Tibial nerve (tissue), 4 donors: ENCODE measurements around the gene MUC5AC. TPM values are rescaled to one million over a fixed set of nuclear protein-coding genes. Genes with fewer than 3 reads are reported as not detected.

ENCODE experiments used
- DNase-seq, 2 donors: peaks; one replicate each; pipeline ENCODE4 v3.0.0-alpha.2; 2019; ENCODE audit warnings: low spot score in 2 of 2
- H3K27ac ChIP-seq, 4 donors: fragments of 200-600 bp; sonication (generic) in 3 of 4; one replicate each; pipeline ENCODE4 v1.5.1; 2017 to 2019; ENCODE audit warnings: mild to moderate bottlenecking in 1 of 4
- H3K27me3 ChIP-seq, 2 donors: fragments of 200-600 bp; sonication (generic) in 1 of 2; one replicate each; pipeline versions ENCODE4 v1.5.1 to v1.6.0; 2017 to 2019
- H3K36me3 ChIP-seq, 3 donors: fragments of 200-600 bp; sonication (generic); one replicate each; pipeline ENCODE4 v1.5.1; 2018 to 2019
- H3K4me1 ChIP-seq, 4 donors: fragments of 200-600 bp; sonication (generic) in 3 of 4; one replicate each; pipeline ENCODE4 v1.5.1; 2017 to 2019
- H3K4me3 ChIP-seq, 4 donors: fragments of 200-600 bp; sonication (generic) in 3 of 4; one replicate each; pipeline ENCODE4 v1.5.1; 2017 to 2019; ENCODE audit warnings: mild to moderate bottlenecking in 1 of 4, moderate library complexity in 1 of 4
- H3K9me3 ChIP-seq, 4 donors: fragments of 200-600 bp; sonication (generic) in 3 of 4; one replicate each; pipeline ENCODE4 v1.5.1; 2017 to 2019
- CTCF ChIP-seq, 5 experiments: fragments of 200-600 bp in 3 of 5; fragments of 450-650 bp in 2 of 5; sonication (generic) in 3 of 5; IDR thresholded peaks; one replicate each; pipeline ENCODE4 v1.5.1; 2016 to 2019; ENCODE audit warnings: antibody characterized with exemption in 5 of 5, mild to moderate bottlenecking in 3 of 5, moderate library complexity in 2 of 5
- EP300 ChIP-seq, 2 donors: sonication (generic); formaldehyde crosslinking; IDR thresholded peaks; one replicate each; pipeline ENCODE4 v1.6.1; 2017; ENCODE audit warnings: antibody characterized with exemption in 2 of 2, mild to moderate bottlenecking in 1 of 2
- POLR2A ChIP-seq, 2 donors: fragments of 450-650 bp; IDR thresholded peaks; one replicate each; pipeline ENCODE4 v1.6.1; 2017; ENCODE audit warnings: antibody characterized with exemption in 2 of 2, mild to moderate bottlenecking in 2 of 2, moderate library complexity in 2 of 2
- WGBS, 2 donors: methylation state at CpG; one replicate each; pipeline ENCODE4 v1.1.5; 2018; 5-methylcytosine and 5-hydroxymethylcytosine counted together
- total RNA-seq, 4 donors: library from RNA; depleted of rRNA; stranded (reverse); fragments of >200 nt; gene quantifications; one replicate each; pipeline ENCODE4 v1.1.0, GENCODE V29; 2016

The MUC5AC gene
- total RNA-seq, 4 donors from 2014 or later, result not detected

GRCh38 chr11:1228921-1229451 is 71.2 kb downstream of the MUC5AC start:
- no peak overlapping the region for H3K27ac ChIP-seq
- DNase-seq, result no peak
- H3K9me3 ChIP-seq, result no peaks in the 10 kb centered on the region
- TF ChIP-seq CTCF (IDR thresholded peaks at IDR 0.05) (no peak), EP300 (IDR thresholded peaks at IDR 0.05) (no peak), POLR2A (IDR thresholded peaks at IDR 0.05) (no peak)
- WGBS, 2 donors, result 75 to 90% methylated on average over 11 to 18 of the region's 18 CpGs
- H3K4me1 ChIP-seq, result peaks cover 0 to 20% (median 0%) of the 10 kb centered on the region in 4 donors
- no peak overlapping the region for H3K4me3 ChIP-seq
- H3K27me3 ChIP-seq, result peaks cover 0 to 14% of the 10 kb centered on the region in 2 donors
- H3K36me3 ChIP-seq, result no peaks in the 10 kb centered on the region

- no peaks in the 10 kb centered on the region for H3K9me3 ChIP-seq
- no peaks in the 10 kb centered on the region for H3K36me3 ChIP-seq
- no peak for TF ChIP-seq POLR2A (IDR thresholded peaks at IDR 0.05)
- no peak for TF ChIP-seq CTCF (IDR thresholded peaks at IDR 0.05)
- TF ChIP-seq EP300 (IDR thresholded peaks at IDR 0.05), result no peak
- H3K4me3 ChIP-seq, result no peak overlapping the region
- H3K27me3 ChIP-seq, result peaks cover 0 to 14% of the 10 kb centered on the region in 2 donors
- peaks cover 0 to 14% (median 0%) of the 10 kb centered on the region in 4 donors for H3K4me1 ChIP-seq
- DNase-seq, result no peak
- 77 to 83% methylated on average over 15 to 25 of the region's 27 CpGs for WGBS, 2 donors
- no peak overlapping the region for H3K27ac ChIP-seq
Measured at GRCh38 chr11:1229471-1230120, 71.8 kb downstream of the MUC5AC start.

- WGBS, 2 donors, result 68 to 96% methylated on average over 3 to 4 of the region's 5 CpGs
- TF ChIP-seq CTCF (IDR thresholded peaks at IDR 0.05), result no peak
- no peak for TF ChIP-seq POLR2A (IDR thresholded peaks at IDR 0.05)
- TF ChIP-seq EP300 (IDR thresholded peaks at IDR 0.05), result no peak
- no peaks in the 10 kb centered on the region for H3K36me3 ChIP-seq
- peaks cover 0 to 9% (median 0%) of the 10 kb centered on the region in 4 donors for H3K4me1 ChIP-seq
- H3K4me3 ChIP-seq, result no peak overlapping the region
- no peak overlapping the region for H3K27ac ChIP-seq
- no peaks in the 10 kb centered on the region for H3K9me3 ChIP-seq
- peaks cover 0 to 14% of the 10 kb centered on the region in 2 donors for H3K27me3 ChIP-seq
- no peak for DNase-seq
Measured at GRCh38 chr11:1230121-1230455, 72.3 kb downstream of the MUC5AC start.

- H3K9me3 ChIP-seq, result no peaks in the 10 kb centered on the region
- no peak overlapping the region for H3K4me3 ChIP-seq
- H3K36me3 ChIP-seq, result no peaks in the 10 kb centered on the region
- no peak for DNase-seq
- peaks cover 0 to 4% (median 0%) of the 10 kb centered on the region in 4 donors for H3K4me1 ChIP-seq
- H3K27ac ChIP-seq, result no peak overlapping the region
- TF ChIP-seq EP300 (IDR thresholded peaks at IDR 0.05) (no peak), CTCF (IDR thresholded peaks at IDR 0.05) (no peak), POLR2A (IDR thresholded peaks at IDR 0.05) (no peak)
- 78 to 86% methylated on average over 33 to 37 of the region's 45 CpGs for WGBS, 2 donors
- peaks cover 0 to 14% of the 10 kb centered on the region in 2 donors for H3K27me3 ChIP-seq
Measured at GRCh38 chr11:1230456-1231395, 73.0 kb downstream of the MUC5AC start.
